GM12801 (cell line): Measurements from ENCODE around the gene ARID1B.

Source experiments
- TF ChIP-seq, protein P1 (sequence below): IDR thresholded peaks from one replicate; pipeline ENCODE4 v1.5.1; 2011; ENCODE audit warnings: control low read depth; ENCODE audit not compliant: insufficient read length; ENCODE audit errors: extremely low read depth

Gene ARID1B

DNA sequence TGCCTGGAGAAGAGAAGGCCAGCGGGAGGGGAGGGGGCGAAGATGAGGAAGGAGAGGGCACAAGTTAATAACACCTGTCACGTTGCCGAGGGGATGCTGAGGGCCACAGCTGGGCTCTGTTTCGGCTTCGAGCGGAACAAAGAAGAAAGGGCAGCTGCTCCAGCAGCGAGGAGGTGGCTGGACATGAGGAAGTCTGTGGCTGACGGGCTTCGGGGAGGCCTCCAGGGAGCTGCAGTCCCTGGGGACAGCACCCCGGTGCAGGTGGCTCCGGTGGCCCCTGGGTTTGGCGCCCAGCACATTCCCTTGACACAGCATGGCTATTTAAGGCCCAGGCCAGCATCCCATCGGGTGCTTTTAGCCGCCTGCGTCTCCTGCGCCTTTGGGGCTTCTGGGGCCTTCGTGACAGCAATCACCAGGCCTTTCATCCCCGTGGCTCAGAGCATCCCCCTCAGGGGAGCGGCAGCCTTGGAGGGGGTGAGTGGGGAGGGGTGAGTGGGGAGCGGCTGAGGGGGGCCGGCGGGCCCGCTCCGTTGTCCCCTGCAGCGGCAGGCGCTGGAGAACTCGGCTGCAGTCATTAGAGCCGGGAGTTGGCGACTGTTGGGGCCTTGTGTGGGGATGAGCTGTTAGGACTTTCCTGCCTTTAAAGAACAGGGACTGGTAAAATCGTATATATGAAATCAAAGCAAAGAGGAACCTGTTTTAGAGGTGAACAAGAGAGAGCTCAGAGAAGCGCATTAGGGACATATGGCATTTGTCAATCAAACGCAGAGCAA, 447.2 kb downstream of the ARID1B start:
- TF ChIP-seq, protein P1, sequence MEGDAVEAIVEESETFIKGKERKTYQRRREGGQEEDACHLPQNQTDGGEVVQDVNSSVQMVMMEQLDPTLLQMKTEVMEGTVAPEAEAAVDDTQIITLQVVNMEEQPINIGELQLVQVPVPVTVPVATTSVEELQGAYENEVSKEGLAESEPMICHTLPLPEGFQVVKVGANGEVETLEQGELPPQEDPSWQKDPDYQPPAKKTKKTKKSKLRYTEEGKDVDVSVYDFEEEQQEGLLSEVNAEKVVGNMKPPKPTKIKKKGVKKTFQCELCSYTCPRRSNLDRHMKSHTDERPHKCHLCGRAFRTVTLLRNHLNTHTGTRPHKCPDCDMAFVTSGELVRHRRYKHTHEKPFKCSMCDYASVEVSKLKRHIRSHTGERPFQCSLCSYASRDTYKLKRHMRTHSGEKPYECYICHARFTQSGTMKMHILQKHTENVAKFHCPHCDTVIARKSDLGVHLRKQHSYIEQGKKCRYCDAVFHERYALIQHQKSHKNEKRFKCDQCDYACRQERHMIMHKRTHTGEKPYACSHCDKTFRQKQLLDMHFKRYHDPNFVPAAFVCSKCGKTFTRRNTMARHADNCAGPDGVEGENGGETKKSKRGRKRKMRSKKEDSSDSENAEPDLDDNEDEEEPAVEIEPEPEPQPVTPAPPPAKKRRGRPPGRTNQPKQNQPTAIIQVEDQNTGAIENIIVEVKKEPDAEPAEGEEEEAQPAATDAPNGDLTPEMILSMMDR = no peak

DNA sequence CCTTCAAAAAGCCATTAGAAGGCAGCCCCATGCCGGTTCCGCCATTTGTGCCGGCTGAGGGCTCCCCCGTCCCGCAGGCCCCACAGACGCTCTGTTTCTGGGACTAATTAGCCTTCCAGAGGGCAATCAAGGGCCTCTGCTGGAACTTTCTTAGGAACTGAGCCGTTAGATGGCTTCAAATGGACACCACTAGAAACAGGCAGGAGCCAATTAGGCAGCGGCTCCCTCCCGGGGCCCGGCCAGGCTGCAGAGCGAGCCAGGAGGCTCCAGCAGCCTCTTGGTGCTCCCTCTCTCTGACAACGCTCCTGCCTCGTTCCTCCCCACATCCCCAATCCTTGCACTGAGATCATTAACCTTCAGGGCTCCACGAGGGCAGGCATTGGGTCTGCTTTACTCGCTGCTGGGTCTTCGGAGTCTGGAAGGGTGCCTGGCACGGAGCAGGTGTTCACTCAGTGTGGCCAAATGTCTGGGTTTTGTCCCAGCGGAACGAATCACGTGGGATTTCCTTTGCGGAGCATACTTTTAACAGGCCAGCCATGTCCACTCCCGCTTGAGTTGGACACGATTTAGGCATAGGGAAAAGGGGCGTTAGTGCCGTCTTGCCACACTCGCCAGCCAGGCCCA, 447.9 kb downstream of the ARID1B start:
- TF ChIP-seq, protein P1 = no peak

DNA sequence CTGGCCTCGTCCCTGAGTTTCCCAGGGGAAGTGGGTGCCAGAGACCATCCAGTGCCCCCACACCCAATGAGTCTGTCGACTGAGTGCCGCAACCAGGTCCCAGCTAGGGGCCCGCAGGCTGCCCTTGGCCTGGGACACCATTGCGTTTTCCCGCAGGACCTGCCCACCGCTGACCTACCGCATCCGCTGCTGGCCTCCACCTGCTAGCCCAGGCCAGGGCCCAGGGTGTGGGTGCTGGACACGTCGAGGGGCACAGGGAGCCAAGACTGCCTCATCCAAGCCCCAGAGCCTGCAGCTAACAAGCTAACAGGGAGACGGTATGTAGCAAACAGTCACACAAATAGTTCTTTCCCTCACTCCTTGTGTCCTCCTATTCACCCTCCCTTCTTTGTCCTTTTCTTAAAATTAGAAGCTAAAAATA, 448.4 kb downstream of the ARID1B start:
- TF ChIP-seq, protein P1 = no peak

DNA sequence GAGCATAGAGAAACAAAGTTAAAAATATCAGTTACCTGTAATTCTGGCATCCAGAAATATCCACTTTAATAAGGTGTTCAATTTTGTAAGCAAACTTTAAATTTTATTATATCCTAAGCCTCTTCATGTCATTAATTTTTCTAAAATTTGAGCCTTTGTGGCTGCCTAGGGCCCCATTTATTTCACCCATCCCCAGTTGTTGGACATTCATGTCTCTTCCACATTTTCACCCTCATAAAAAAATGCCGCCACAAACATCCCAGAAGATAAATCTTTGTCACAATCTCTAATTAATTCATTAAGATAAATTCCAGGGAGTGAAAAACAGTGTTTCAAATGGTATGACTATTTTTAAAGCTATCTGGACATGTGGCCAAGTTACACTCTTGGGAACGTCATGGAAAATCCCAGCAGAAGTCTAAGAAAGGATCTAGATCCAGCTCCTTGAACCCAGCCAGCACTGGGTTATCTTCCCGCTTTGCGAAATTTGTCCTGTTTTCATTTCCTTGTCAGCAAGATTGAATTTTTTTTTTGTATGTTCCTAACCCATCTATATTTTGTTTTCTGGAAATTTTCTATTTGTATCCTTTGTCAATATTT, 448.9 kb downstream of the ARID1B start:
- TF ChIP-seq, protein P1 = no peak

DNA sequence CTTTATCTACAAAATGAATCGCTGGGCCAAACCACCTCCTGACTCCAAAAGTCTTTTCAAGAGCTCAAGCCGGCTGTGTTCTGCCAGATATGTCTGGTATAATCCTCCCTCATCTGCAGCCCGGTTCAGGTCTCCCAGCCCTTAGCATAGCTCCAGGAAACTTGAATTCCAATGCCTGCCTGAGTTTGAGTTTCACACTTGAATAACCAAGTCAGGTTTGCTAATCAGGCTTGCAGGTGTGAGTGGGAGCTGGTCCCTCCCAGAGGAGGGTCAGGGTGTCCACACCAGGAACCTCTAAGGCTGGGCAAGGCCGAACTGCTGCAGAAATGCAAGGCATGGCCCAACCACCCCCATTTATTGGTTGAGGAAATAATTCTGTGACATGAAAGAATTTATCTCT, 449.6 kb downstream of the ARID1B start:
- TF ChIP-seq, protein P1 = no peak

DNA sequence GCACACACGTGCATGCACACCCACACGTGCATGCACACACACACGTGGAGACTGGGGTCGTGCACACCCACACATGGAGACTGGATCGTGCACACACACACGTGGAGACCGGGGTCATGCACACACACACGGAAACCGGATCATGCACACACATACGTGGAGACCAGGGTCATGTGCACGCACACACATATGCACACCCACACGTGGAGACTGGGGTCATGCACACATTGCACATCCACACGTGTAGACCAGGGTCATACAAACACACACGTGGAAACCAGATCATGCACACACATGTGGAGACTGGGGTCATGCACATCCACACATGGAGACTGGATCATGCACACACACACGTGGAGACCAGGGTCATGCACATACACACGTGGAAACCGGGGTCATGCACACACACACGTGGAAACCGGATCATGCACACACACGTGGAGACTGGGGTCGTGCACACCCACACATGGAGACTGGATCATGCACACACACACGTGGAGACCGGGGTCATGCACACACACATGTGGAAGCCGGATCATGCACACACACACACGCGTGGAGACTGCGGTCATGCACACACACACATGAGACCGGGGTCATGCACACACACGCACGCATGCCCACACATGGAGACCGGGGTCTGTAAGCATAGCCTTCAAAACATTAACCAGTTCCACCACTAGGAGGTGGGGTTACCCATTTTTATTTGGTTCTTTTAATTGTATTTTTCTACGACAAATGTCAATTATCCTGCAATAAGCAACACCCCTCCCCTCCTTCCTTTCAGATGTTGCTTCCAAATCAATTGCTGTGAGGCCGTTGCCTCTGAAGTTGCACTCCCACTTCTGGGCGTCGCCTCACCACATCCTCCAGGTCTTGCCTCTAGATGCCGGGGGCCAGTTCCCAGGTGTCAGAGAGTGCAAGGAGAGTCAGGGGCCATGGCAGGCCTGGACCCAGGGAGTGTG, 450.3 kb downstream of the ARID1B start:
- TF ChIP-seq, protein P1 = no peak
